ENCODE results near the gene SCRG1. TPM values are rescaled to one million over a fixed set of nuclear protein-coding genes. Genes with fewer than 3 reads are reported as not detected.

SCRG1 gene
- polyA plus RNA-seq, 1 experiment: 1.0 TPM

GRCh38 chr4:173440888-173441287 is 42.0 kb upstream of the SCRG1 start:
- CTCF ChIA-PET: no interaction called here
- POLR2A ChIA-PET: no interaction called here
- no peaks in the 10 kb centered on the region for H3K27me3 ChIP-seq (ENCODE audit: control insufficient read depth, insufficient read depth, low read length)
- H3K27ac ChIP-seq (ENCODE audit: low read depth, low read length): no peak overlapping the region
- DNase-seq (ENCODE audit: low read depth, low spot score): no peak
- no peaks in the 10 kb centered on the region for H3K9me3 ChIP-seq (ENCODE audit: control insufficient read depth, insufficient read depth, low read length)
- TF ChIP-seq CTCF (IDR thresholded peaks at IDR 0.05; ENCODE audit: low read depth, low read length): no peak
- no peak overlapping the region for H3K4me3 ChIP-seq (ENCODE audit: low read depth, low read length)

- no peak overlapping the region for H3K4me3 ChIP-seq (ENCODE audit: low read depth, low read length)
- DNase-seq (ENCODE audit: low read depth, low spot score): no peak
Measured at GRCh38 chr4:173436771-173437265, 37.9 kb upstream of the SCRG1 start.

GRCh38 chr4:173436149-173436579 is 37.2 kb upstream of the SCRG1 start:
- no peak overlapping the region for H3K4me3 ChIP-seq (ENCODE audit: low read depth, low read length)
- ChIA-PET POLR2A (no interaction called here), CTCF (no interaction called here)
- no peak for TF ChIP-seq CTCF (IDR thresholded peaks at IDR 0.05; ENCODE audit: low read depth, low read length)
- no peak overlapping the region for H3K27ac ChIP-seq (ENCODE audit: low read depth, low read length)
- no peaks in the 10 kb centered on the region for H3K9me3 ChIP-seq (ENCODE audit: control insufficient read depth, insufficient read depth, low read length)
- peaks cover 3% of the 10 kb centered on the region for H3K27me3 ChIP-seq (ENCODE audit: control insufficient read depth, insufficient read depth, low read length)
- DNase-seq (ENCODE audit: low read depth, low spot score): no peak

More at GRCh38 chr4:173436771-173437265, 37.9 kb upstream of the SCRG1 start:
- ChIA-PET CTCF (interaction anchor here (1.7 kb wide), 1 partner anchor 57 kb away, joined by 6 read pairs; no protein-coding TSS in a partner anchor), POLR2A (no interaction called here)
- no peak overlapping the region for H3K27ac ChIP-seq (ENCODE audit: low read depth, low read length)
- H3K9me3 ChIP-seq (ENCODE audit: control insufficient read depth, insufficient read depth, low read length): no peaks in the 10 kb centered on the region
- H3K27me3 ChIP-seq (ENCODE audit: control insufficient read depth, insufficient read depth, low read length): peaks cover 3% of the 10 kb centered on the region
- no peak for TF ChIP-seq CTCF (IDR thresholded peaks at IDR 0.05; ENCODE audit: low read depth, low read length)

- CTCF ChIA-PET: no interaction called here
- POLR2A ChIA-PET: no interaction called here
- no peak overlapping the region for H3K4me3 ChIP-seq (ENCODE audit: low read depth, low read length)
- peaks cover 3% of the 10 kb centered on the region for H3K27me3 ChIP-seq (ENCODE audit: control insufficient read depth, insufficient read depth, low read length)
- no peak for TF ChIP-seq CTCF (IDR thresholded peaks at IDR 0.05; ENCODE audit: low read depth, low read length)
- H3K9me3 ChIP-seq (ENCODE audit: control insufficient read depth, insufficient read depth, low read length): 0 out of 2 replicates have a peak, but pooled peaks cover 2% of the 10 kb centered on the region
- H3K27ac ChIP-seq (ENCODE audit: low read depth, low read length): no peak overlapping the region
- no peak for DNase-seq (ENCODE audit: low read depth, low spot score)
Measured at GRCh38 chr4:173434231-173434630, 35.3 kb upstream of the SCRG1 start.

GRCh38 chr4:173433447-173433846 is 34.5 kb upstream of the SCRG1 start:
- DNase-seq (ENCODE audit: low read depth, low spot score): no peak
- H3K27me3 ChIP-seq (ENCODE audit: control insufficient read depth, insufficient read depth, low read length): peaks cover 3% of the 10 kb centered on the region
- no peak overlapping the region for H3K27ac ChIP-seq (ENCODE audit: low read depth, low read length)
- no peak for TF ChIP-seq CTCF (IDR thresholded peaks at IDR 0.05; ENCODE audit: low read depth, low read length)
- POLR2A ChIA-PET: no interaction called here
- H3K9me3 ChIP-seq (ENCODE audit: control insufficient read depth, insufficient read depth, low read length): 0 out of 2 replicates have a peak, but pooled peaks cover 2% of the 10 kb centered on the region
- CTCF ChIA-PET: interaction anchor here (0.8 to 1.8 kb wide), 3 partner anchors 12 to 61 kb away, joined by 3 to 8 read pairs (median 6); no protein-coding TSS in a partner anchor
- H3K4me3 ChIP-seq (ENCODE audit: low read depth, low read length): no peak overlapping the region
